SU-DHL-6 (cell line): ENCODE results near the gene ESR1.

Source experiments
- EZH2phosphoT487 ChIP-seq: fragments of 200-600 bp; sonication (generic), shearing (Covaris generic); conservative IDR thresholded peaks from 2 replicates; pipeline ENCODE4 v1.6.1; 2018; ENCODE audit warnings: mild to moderate bottlenecking, antibody characterized with exemption, low read length, moderate library complexity, mixed read lengths
- TF ChIP-seq, protein P1 (sequence below): fragments of 200-600 bp; sonication (generic); IDR thresholded peaks from one replicate; pipeline ENCODE4 v1.5.1; 2017; ENCODE audit warnings: antibody characterized with exemption, mild to moderate bottlenecking, low read length, moderate library complexity; ENCODE audit not compliant: insufficient read depth, poor library complexity, severe bottlenecking

DNA sequence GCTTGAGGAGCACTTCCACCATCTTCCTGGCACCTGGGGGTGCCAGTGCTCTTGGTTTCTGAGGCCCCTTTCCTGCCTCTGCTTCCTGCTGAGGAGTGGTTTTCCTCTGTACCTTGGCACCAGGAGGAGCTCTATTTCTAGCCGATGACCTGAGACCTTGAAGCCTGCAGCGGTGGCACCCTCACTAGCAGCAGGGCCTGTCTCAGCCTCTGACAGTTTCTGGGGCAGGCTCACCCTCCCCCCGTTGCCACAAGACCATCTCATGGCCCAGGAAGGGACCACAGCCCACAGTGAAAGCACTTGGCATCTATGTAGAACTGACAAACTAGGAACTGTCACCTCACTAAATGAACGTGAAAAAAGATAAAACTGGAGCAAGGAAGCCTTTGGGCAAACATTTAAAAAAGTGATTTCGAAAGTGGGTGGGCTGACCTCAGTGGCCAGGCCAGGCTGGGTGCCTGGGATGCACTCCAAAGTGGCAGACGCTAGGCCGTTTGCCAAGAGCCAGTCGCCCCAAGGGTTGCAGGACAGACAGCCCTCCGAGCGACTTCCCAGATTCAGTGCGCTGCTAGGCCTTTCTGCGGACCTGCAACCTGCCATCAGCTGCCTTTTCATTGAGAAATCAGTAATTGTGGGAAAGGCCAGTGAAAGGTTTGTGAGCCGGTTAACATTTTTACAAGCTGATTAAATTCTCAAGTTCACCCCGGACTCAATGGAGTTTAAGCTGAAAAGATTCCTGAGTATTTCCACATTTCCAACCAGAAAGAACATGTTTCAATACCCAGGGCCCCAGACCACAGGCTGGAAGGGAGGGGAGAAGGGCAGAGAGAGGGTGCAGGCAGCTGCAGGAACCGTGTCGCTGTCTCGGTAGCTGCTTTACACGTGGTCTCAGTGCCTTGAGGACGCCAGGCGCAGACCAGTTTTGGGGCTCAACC lies 303.7 kb downstream of the ESR1 start:
- TF ChIP-seq, protein P1, sequence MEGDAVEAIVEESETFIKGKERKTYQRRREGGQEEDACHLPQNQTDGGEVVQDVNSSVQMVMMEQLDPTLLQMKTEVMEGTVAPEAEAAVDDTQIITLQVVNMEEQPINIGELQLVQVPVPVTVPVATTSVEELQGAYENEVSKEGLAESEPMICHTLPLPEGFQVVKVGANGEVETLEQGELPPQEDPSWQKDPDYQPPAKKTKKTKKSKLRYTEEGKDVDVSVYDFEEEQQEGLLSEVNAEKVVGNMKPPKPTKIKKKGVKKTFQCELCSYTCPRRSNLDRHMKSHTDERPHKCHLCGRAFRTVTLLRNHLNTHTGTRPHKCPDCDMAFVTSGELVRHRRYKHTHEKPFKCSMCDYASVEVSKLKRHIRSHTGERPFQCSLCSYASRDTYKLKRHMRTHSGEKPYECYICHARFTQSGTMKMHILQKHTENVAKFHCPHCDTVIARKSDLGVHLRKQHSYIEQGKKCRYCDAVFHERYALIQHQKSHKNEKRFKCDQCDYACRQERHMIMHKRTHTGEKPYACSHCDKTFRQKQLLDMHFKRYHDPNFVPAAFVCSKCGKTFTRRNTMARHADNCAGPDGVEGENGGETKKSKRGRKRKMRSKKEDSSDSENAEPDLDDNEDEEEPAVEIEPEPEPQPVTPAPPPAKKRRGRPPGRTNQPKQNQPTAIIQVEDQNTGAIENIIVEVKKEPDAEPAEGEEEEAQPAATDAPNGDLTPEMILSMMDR: no peak
- TF ChIP-seq EZH2phosphoT487: no peak
